Activated CD4-positive, alpha-beta T cell treated with anti-CD3 and anti-CD28 coated beads, Interleukin-2, amount 50 U/mL, for 4 hours (primary cell): ENCODE measurements around the gene RIMBP2.
"Not testable (repeated sequence)": the region's sequence is repeated elsewhere in the genome, so short reads cannot be mapped to it uniquely, and the experiment has no call there.

ENCODE experiments used
- DNase-seq, 2 experiments: peaks; one replicate each; pipeline ENCODE4 v3.0.0-alpha.2; 2020

The RIMBP2 gene

GRCh38 chr12:130650131-130650530 is 66.0 kb downstream of the RIMBP2 start:
- no peak for DNase-seq

- DNase-seq: no peak
These were observed 66.7 kb downstream of the RIMBP2 start for GRCh38 chr12:130649101-130650045.

GRCh38 chr12:130647814-130648213 is 68.3 kb downstream of the RIMBP2 start:
- DNase-seq: no peak

GRCh38 chr12:130646716-130647370 is 69.3 kb downstream of the RIMBP2 start:
- no peak for DNase-seq

- DNase-seq: not testable (repeated sequence)
These were observed 69.9 kb downstream of the RIMBP2 start for GRCh38 chr12:130646191-130646590.

- no peak for DNase-seq
These were observed 70.3 kb downstream of the RIMBP2 start for GRCh38 chr12:130645751-130646150.

GRCh38 chr12:130644566-130644965 is 71.5 kb downstream of the RIMBP2 start:
- no peak for DNase-seq

GRCh38 chr12:130644146-130644545 is 72.0 kb downstream of the RIMBP2 start:
- no peak for DNase-seq

GRCh38 chr12:130642856-130643255 is 73.2 kb downstream of the RIMBP2 start:
- no peak for DNase-seq

GRCh38 chr12:130641533-130642184 is 74.4 kb downstream of the RIMBP2 start:
- no peak for DNase-seq

GRCh38 chr12:130640901-130641300 is 75.2 kb downstream of the RIMBP2 start:
- no peak for DNase-seq

GRCh38 chr12:130640496-130640895 is 75.6 kb downstream of the RIMBP2 start:
- DNase-seq: no peak

- DNase-seq: no peak
These were observed 76.3 kb downstream of the RIMBP2 start for GRCh38 chr12:130639476-130640424.

GRCh38 chr12:130636370-130636769 is 79.7 kb downstream of the RIMBP2 start:
- no peak for DNase-seq

GRCh38 chr12:130634866-130635265 is 81.2 kb downstream of the RIMBP2 start:
- no peak for DNase-seq

GRCh38 chr12:130633771-130634170 is 82.3 kb downstream of the RIMBP2 start:
- DNase-seq: no peak

- DNase-seq: no peak
These were observed 83.5 kb downstream of the RIMBP2 start for GRCh38 chr12:130632642-130633041.

- no peak for DNase-seq
These were observed 87.8 kb downstream of the RIMBP2 start for GRCh38 chr12:130628304-130628703.

- DNase-seq: no peak
These were observed 88.9 kb downstream of the RIMBP2 start for GRCh38 chr12:130627175-130627574.

- no peak for DNase-seq
These were observed 89.5 kb downstream of the RIMBP2 start for GRCh38 chr12:130626601-130627000.

GRCh38 chr12:130625201-130625600 is 90.9 kb downstream of the RIMBP2 start:
- no peak for DNase-seq

GRCh38 chr12:130622803-130623202 is 93.3 kb downstream of the RIMBP2 start:
- no peak for DNase-seq
